Vagina (tissue), 2 donors: Measurements from ENCODE around the gene METTL13.

Experiments
- CTCF ChIP-seq, 3 experiments: fragments of 450-650 bp in 2 of 3; fragments of 200-600 bp in 1 of 3; sonication (generic) in 1 of 3; IDR thresholded peaks; one replicate each; pipeline ENCODE4 v1.5.1; 2017 to 2019; ENCODE audit warnings: antibody characterized with exemption in 3 of 3, mild to moderate bottlenecking in 2 of 3, moderate library complexity in 2 of 3
- POLR2A ChIP-seq, 2 donors: fragments of 450-650 bp; IDR thresholded peaks; one replicate each; pipeline ENCODE4 v1.6.1; 2017; ENCODE audit warnings: antibody characterized with exemption in 2 of 2, mild to moderate bottlenecking in 2 of 2, moderate library complexity in 2 of 2

- TF ChIP-seq POLR2A (IDR thresholded peaks at IDR 0.05) (no peak), CTCF (IDR thresholded peaks at IDR 0.05) (no peak)
These were observed 22.1 kb downstream of the METTL13 start for GRCh38 chr1:171803461-171804022.
